Gastroesophageal sphincter (tissue), 3 donors: Measurements from ENCODE around the gene CDH4.

Experiments
- CTCF ChIP-seq, 4 experiments: fragments of 200-600 bp in 2 of 4; fragments of 450-650 bp in 2 of 4; sonication (generic) in 1 of 4; IDR thresholded peaks; one replicate each; pipeline ENCODE4 v1.5.1; 2017 to 2019; ENCODE audit warnings: antibody characterized with exemption in 4 of 4, mild to moderate bottlenecking in 2 of 4, moderate library complexity in 2 of 4
- POLR2A ChIP-seq, 2 donors: fragments of 450-650 bp; IDR thresholded peaks; one replicate each; pipeline ENCODE4 v1.6.1; 2017; ENCODE audit warnings: antibody characterized with exemption in 2 of 2, mild to moderate bottlenecking in 2 of 2, moderate library complexity in 1 of 2
- POLR2AphosphoS5 ChIP-seq: sonication (generic); formaldehyde crosslinking; IDR thresholded peaks from one replicate; pipeline ENCODE4 v1.6.1; 2017; ENCODE audit warnings: antibody characterized with exemption

- TF ChIP-seq POLR2A (IDR thresholded peaks at IDR 0.05) (no peak), CTCF (IDR thresholded peaks at IDR 0.05) (no peak), POLR2AphosphoS5 (no peak)
Observed at GRCh38 chr20:61559706-61560315, 307.8 kb downstream of the CDH4 start.
